ENCODE measurements around the gene TBX10.
"Not testable (repeated sequence)": the region's sequence is repeated elsewhere in the genome, so short reads cannot be mapped to it uniquely, and the experiment has no call there.

TBX10 gene

DNA sequence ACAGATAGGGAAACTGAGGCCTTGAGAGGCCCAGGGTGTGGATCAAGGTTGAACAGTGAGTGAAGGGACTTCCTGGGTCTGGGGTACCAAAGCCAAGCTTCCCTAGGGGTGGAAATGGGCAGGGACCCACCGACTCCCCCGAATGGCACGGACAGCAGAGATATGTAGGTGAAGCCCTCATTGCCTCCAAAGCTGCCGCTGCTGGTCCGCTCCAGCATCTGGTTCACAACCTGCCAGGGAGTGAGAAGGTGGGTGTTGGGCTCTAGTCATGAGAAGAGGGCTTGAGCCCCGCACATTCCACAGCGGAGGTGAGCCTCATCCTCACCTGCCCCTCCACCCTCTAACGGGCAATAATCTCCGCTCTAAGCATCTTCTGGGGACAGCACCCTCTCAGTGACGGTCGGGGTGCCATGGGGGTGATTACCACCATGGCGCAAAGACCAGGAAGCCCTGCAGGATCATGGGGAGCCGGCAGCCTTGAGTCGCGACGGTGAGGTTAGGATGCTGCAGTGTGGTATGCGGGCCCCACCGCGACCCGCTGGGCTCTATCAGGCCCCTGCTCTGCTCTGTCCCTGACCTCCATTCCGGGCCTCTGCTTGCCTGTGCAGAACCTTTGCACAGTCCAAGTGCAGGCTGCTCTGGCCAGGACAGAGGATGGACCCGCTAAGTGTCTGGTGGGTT, 24.1 kb upstream of the TBX10 start:
- no peak for DNase-seq

DNA sequence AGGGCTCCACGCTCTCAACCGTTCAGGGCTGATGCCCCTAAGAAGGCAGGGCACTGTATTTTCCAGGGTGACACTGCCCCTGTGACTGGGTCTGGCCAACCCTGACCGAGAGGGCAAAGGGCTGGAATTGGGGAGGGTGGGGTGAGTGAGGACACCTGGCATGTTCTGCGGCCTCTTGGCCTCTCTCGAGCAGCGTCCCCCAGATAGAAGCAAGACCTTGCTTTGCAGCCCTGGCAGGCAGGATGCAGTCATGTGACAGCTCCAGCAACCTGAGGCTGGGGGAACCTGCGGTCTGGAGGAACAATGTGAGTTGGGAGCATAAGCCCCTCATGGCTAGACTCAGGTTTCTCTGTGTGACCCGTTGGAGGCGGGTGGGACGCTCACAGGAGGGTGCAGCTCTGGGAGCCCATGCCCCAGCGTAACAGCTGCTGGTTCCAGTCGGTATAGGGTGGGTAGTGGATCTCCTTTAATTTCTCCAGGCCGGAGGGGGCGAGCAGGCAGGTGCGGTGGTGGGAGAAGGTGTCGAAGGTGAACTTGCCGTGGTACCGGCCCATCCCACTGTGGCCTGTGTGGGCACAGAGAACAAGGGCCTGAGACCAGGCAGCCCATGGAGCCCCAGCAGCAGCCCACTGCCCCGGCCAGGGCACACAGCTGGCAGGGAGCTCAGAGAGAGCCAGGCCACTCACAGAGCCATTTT, 23.4 kb upstream of the TBX10 start:
- DNase-seq = no peak

DNA sequence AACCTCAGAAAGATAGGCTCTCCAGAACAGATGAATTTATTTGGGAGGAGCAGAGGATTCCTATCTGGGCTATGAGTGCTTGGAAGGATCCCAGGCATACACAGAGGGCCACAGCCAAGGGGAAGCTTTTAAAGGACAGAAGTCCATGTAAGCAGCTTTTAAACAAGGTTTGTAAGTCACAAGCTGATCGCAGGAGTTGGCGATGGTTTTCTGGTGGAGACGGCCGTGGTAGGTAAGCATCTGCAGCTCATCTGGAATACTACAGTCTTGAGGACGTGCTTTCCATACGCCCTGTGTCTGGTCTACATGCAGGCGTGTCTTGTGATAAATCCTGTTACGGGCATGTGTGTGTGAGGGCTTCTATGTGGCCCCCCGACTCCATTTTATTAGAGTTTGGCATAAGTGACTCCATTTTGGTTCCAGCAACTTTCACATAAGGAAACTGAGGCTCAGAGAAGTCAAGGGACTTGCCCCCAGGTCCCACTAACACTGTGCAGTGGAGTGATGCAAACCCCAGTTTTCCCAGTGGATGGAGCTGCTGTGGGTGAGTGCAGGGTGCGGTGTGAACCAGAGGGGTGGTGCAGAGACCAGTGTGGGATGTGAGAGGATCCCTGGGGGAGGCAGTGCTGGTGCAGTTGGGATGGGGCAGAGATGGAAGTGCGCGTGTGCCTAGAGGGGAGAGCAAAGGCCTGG, 22.7 kb upstream of the TBX10 start:
- no peak for DNase-seq

DNA sequence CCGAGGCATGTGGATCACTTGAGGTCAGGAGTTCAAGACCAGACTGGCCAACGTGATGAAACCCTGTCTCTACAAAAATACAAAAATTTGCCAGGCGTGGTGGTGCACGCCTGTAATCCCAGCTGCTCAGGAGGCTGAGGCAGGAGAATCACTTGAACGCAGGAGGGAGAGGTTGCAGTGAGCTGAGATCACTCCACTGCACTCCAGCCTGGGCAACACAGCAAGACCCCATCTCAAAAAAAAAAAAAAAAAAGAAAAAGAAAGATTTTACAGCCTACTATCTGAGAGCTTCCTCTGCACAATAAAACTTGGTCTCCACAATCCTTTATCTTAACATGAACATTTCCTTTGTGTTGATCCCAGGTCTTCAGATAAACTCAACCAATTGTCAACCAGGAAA, 21.2 kb upstream of the TBX10 start:
- not testable (repeated sequence) for DNase-seq

DNA sequence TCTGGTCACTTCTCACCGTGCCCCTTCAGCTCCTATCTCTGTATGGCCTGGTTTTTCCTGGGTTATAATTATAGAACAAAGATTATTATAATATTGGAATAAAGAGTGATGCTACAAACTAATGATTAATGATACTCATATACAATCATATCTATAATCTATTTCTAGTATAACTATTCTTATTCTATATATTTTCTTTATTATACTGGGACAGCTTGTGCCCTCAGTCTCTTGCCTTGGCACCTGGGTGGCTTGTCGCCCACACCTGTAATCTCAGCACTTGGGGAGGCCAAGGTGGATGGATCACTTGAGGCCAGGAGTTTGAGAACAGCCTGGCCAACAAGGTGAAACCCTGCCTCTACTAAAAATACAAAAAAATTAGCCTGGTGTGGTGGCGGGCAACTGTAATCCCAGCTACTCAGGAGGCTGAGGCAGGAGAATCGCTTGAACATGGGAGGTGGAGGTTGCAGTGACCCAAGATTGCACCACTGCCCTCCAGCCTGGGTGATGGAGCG, 20.1 kb upstream of the TBX10 start:
- not testable (repeated sequence) for DNase-seq

DNA sequence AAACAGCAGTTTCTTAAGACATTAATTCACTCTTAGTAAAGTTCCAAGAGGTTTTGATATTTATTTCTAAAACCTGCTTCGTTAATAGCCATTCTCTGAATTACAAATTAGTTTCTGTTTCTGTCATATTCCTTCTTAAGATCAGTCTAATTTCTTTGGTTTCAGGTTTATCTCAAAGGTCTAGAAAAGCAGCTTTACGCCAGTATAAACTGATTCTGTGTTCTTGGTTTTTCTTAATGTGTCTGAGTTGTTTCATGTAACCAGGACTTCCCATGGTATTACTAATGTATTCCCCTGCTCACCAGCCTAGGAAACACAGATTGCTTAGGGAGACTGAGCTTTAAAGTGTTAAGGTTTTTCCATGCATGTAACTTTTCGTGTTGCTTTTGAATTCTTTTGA, 17.7 kb upstream of the TBX10 start:
- no peak for DNase-seq

DNA sequence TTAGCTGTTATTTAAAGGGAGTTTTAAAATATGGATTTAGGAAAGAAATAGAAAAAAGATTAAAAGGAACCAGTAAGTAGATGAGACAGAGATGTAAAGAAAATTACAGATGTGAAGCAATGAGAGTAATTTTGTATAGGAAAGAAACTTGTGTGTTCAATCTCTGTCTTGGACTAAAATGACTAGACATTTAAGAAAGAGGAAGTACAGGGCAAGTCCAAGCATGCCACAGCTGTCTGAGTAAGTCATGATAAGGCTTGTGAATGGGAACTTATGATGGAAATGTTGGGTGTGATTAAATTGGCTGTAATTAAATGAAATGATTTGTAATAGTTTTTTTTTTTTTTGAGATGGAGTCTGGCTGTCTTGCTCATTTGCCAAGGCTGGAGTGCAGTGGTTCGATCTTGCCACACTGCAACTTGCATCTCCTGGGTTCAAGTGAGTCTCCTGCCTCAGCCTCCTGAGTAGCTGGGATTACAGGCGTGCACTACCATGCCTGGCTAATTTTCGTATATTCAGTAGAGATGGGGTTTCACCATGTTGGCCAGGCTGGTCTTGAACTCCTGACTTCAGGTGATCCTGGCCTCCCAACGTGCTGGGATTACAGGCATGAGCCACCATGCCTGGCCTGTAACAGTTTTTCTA, 16.8 kb upstream of the TBX10 start:
- DNase-seq = no peak

DNA sequence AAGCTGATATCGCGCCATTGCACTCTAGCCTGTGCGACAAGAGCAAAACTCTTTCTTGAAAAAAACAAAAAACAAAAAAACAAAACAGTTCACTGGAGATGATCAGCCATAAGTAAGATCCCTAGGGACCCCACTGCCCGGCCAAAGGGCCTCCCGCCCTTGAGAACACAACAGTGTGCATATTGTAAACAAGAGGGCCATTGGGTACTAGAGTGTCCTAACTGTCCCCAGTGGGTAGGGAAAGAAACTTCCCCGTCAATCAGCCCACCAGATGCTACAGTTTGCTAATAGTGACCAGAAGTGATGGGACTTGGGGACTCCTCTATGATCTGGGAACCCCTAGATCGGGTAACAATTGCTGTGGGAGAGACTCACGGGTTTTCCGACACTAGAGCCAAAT, 14.7 kb upstream of the TBX10 start:
- DNase-seq = no peak

DNA sequence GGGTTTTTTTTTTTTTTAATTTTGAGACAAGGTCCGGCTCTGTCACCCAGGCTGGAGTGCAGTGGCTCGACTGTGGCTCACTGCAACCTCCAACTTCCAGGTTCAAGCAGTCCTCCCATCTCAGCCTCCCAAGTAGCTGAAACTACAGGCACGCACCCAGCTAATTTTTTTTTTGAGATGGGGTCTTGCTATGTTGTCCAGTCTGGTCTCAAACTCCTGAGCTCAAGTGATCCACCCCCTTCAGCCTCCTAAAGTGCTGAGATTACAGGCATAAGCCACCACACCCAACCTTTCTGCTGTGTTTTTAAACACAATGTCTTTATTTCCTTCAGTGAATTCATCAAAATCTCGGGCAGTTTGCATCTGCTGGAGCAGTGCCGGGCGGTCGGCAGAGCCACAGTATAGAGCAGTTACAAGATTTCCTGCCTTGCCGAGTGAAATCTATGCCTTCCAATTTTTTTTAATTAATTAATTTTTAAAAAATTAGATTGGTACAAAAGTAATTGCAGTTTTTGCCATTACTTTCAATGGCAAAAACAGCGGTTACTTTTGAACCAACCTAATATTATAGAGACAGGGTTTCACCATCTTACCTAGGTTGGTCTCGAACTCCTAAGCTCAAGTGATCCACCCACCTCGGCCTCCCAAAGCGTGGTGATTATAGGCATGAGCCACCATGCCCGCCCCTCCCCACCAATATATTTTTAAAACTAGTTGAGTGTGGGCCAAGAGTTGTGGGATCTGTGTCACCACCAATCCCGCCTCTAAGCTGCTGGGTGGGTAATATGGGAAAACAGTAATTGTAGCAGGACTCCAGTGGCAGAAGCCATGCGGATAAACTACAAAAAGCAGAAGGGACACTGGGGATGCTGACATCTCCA, 13.6 kb upstream of the TBX10 start:
- no peak for DNase-seq

DNA sequence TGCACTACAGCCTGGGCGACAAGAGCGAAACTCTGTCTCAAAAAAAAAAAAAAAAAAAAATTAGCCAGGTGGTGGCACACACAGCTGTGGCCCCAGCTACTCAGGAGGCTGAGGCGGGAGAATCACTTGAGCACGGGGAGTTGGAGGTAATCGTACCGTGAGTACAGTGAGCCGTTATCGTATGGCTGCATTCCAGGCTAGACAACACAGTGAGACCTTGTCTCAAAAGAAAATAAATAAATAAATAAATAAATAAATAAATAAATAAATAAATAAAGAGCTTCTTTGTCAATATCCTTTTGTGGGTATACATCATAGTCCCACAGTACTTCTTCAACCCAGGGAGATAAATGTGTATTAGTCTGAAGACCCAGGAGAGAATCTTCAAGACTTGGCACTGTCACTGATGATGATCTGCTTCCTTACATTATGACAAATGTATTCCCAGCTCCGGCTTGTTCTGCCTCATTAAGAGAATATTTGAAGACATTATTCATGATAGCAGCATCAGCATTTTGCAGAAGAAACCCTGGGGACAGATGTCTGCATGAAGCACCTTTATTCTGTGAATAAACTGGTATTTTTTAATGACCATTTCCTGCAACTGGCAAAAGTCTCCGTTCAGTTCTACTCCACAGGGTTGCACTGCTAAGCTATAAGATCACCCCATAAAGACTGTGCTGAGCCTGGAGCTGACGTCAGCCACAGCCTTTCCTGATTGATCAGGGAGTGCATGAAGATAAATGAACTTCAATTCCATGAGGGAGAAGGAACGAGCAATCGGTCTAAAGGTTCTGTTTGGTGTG, 12.6 kb upstream of the TBX10 start:
- DNase-seq = no peak

DNA sequence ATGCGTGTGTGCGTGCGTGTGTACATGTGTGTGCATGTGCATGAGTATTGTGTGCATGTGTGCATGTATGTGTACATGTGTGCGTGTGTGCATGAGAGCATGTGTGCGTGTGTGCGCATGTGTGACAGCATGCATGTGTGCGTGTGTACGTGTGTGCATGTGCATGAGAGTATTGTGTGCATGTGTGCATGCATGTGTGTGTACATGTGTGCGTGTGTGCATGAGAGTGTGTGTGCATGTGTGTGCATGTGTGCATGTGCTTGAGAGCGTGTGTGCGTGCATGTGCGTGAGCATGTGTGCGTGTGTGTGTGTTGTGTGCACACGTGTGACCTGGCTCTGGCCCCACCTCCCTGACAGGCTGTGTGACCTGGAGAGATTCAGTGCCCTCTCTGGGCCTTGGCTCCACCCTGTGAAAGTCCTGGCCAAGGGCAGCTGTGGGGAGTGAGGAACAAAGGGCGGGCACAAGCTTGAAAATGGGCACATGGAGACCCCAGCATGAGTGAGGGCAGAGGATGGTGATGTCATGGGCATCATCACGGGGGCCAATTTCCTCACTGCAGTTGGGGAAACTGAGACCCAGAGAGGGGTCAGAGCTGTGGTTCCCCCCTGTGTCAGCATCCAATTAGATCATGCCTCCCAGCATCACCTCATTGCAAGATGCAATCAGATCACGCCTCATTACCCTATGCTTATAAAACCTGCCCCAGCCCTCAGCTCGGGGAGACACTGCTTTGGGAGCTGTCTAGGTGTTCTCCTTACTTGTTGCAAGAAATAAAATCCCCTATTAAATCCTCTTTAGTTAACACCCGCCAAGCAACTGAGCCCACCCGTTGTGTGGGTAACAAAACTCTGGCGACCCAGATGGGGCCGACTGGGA, 10.3 kb upstream of the TBX10 start:
- DNase-seq = no peak

DNA sequence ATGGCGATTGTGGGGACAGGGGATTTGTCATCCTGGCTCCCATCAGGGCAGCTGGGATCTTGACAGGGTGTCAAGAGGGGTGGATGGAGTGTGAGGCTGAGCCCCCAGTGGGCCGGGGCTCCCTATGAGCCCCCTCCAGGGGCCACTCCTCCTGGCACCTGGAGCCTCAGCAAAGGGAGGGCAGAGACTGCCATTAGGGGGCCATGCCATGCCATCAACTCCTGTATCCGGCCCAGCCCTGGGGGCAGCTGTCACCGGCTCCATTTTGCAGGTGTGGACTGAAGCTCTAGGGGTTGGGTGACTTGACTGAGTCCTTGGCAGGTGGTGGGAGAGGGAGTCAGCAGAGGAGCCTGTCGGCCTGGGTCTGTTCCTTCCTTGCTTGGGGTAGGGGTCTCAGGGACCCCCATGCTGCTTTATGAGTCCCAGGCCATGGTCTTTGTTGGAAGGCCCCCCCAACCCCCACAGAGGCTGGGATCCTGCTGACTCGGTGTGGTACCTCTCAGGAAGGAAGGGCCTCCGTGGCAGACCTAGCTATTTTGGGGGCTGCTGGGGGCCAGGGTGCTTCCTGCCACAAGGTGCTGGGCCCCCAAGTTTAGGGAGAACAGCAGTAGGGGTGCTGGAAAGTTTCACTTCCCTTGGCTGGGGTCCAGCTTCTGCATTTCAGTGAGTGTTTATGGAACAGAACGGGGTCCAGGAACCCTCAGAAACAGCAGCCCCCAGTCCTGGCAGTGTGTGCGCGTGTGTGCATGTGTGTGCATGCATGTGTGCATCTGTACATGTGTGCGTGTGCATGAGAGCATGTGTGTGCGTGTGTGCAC, 9.4 kb upstream of the TBX10 start:
- DNase-seq = no peak

DNA sequence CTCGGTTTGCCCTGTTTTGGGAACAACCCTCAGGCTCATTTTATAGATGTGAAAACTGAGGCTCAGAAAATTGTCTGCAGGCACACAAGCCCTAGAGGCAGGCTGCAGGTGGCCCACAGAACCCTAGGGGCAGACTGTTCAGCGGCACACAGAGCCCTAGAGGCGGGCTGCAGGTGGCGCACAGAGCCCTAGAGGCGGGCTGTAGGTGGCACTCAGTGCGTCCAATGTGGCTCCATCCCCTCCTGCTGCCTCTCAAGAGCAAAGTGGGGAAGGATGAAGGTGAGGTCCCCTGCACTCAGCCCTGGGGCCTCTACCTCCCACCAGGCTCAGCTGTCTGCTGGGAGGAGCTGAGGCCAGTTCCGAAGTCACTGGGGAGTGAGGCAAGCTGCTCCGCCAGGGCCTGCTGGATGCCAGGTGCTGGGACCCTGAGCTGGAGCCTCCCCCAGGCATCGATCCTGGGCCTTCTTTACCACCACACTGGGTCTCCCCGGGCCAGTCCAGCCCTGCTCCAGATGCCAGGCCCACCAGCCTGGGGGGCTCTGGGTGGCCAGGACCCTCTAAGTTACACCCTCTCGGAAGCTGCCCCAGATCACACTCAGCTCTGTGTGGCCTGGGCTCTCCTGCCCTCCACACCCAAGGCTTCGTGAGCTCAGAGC, 8.7 kb upstream of the TBX10 start:
- peak; percentile 46 for DNase-seq

DNA sequence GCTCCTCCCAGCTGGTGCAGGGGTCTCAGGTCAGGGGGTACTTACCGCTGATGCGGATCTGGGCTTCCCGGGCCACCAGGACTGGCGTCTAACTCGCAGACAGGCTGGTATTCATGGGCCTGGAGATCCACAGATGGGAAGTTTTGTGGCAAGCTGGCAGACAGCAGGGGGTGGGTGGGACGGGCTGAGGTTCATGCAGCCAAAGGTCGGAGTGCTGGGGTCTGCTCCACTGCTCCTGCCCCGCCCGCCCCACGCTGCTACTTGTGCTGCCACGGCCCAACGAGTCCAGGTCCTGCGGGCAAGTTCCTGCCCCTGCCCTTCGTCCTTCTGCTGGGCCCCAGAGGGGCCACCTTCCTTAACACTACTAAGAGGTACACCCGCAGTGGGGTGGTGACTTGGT, 7.9 kb upstream of the TBX10 start:
- no peak for DNase-seq

DNA sequence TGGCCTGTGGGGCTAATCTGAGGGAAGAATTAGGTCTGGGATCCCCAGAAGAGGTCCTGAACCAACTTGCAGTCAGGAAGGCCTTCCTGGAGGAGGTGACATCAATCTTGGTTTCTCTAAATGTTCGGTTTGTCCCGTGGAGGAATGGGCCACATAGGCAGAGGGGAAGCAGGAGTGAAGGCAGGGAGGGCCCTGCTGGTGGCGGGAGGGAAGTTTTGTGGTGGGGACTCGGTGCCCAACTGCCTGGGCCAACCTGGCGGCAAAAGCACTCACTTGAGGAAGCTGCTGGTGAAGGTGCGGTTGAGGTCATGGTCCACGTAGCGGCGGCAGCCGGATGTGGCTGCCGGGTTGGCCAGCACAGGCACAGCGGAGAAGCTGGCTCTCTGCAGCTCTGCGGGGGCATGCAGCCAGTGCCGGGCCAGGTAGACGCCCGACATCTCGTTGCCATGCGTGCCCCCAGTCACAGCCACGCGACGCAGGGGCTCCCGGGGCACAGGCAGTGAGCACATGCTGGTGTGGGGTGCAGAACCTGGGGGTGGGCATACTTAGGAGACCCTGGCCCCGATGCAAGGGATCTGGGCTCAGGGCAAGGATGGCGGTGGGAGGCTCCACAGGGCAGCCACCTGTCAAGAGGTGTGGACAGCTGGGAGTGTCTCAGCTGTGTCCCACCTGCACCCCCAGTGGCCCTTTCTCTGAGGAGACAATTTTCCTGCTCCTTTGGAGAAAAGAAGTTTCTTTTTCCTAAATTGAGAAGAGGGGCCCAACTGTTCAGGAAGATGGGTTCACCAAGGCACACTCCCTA, 7.2 kb upstream of the TBX10 start:
- DNase-seq = no peak

DNA sequence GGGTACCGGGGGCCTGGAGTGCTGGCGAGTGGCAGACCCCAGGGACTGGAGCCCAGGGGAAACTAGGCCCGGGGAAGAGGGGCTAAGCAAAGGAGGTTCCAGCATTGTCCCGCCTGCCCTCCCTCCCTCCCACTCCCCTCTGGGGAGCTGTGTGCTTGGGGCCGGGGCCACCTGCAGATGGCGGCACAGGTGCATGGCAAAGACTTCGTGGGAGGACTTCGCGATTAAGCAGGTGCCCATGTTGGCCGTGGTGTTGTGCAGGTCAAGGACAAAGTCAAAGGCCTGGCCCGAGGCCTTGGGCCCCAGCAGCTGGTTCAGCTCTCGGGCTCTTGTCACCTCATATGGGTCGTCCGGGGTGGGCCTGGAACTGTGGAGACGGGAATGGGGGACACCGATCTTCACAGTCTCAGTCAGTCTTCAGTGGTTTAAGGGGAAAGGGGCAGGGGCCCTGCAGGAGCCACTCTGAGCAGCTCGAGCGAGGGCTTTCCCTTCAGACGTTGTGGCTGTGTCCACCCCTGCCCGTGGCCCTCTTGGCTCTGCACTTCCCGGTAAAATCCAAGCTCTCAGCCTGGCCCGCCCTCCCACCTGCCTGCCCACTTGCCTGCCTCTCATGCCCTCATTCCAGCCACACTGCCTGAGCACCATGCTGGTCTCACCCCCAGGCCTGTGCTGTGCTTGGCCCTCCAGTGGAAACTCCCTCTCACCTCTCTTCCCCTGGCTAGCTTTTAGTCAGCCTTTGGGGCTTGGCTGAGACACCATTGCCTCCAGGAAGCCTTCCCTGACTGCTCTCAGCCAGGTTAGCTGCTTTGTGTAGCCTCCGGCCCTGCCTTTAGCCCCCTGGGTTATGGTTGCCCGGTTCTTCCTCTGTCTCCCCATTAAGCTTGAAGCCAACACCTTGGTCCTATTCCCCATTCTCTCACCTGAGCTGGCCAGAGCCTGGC, 6.2 kb upstream of the TBX10 start:
- no peak for DNase-seq

Measured in stimulated activated CD4-positive, alpha-beta T cell treated with anti-CD3 and anti-CD28 coated beads, Interleukin-4, amount 100 ng/mL, for 1 hour (primary cell).